B cell (primary cell): Measurements from ENCODE around the gene SLC25A29. TPM values are rescaled to one million over a fixed set of nuclear protein-coding genes. Genes with fewer than 3 reads are reported as not detected.

Experiments
- ATAC-seq: fragments of 200-7000 bp; cut with Tn5 transposase; one replicate; pipeline ENCODE4 v1.10.0; 2021; ENCODE audit warnings: low read depth, mild to moderate bottlenecking, moderate number of reproducible peaks, moderate library complexity
- CTCF ChIA-PET: fragments of 350-600 bp; sonication (Branson Sonifier 250); formaldehyde crosslinking; loops from one replicate; lab custom pipeline; 2021; ENCODE audit warnings: antibody characterized with exemption, inconsistent platforms; lab: Charles Lee
- POLR2A ChIA-PET: fragments of 350-600 bp; sonication (Branson Sonifier 250); formaldehyde crosslinking; loops from one replicate; lab custom pipeline; 2021; ENCODE audit warnings: antibody characterized with exemption; lab: Charles Lee
- DNase-seq: peaks from one replicate; pipeline ENCODE4 v3.0.0; 2013
- H2AFZ ChIP-seq: 2 replicates; pipeline ENCODE4 v1.6.1; 2012; ENCODE audit warnings: mild to moderate bottlenecking, low read depth, low read length; ENCODE audit not compliant: insufficient read depth, poor library complexity, severe bottlenecking
- H3K27ac ChIP-seq, 2 donors: 1 replicate in 1 of 2; 2 replicates in 1 of 2; pipeline ENCODE4 v1.5.1; 2012 to 2013; ENCODE audit warnings: low read length in 2 of 2, mild to moderate bottlenecking in 2 of 2, moderate library complexity in 1 of 2
- H3K27me3 ChIP-seq, 4 experiments: fragments of 200-600 bp in 1 of 4; sonication (generic) in 1 of 4; replicated peaks in 1 of 4; 1 replicate in 2 of 4; 2 replicates in 2 of 4; pipeline versions ENCODE4 v1.6.1 to v1.7.0; 2013 to 2016; ENCODE audit warnings: low read length in 3 of 4, mild to moderate bottlenecking in 2 of 4, mixed read lengths in 1 of 4, moderate library complexity in 1 of 4; ENCODE audit not compliant: insufficient read depth in 4 of 4, control insufficient read depth in 3 of 4; ENCODE audit errors: control extremely low read depth in 1 of 4
- H3K36me3 ChIP-seq, 2 experiments: replicated peaks in 1 of 2; 1 replicate in 1 of 2; 2 replicates in 1 of 2; pipeline versions ENCODE4 v1.6.1 to v1.7.1; 2013; ENCODE audit warnings: low read length in 1 of 2; ENCODE audit not compliant: insufficient read depth in 2 of 2, control insufficient read depth in 1 of 2; ENCODE audit errors: control extremely low read depth in 1 of 2, extremely low read depth in 1 of 2
- H3K4me1 ChIP-seq, 2 donors: fragments of 200-600 bp in 1 of 2; sonication (generic) in 1 of 2; 1 replicate in 1 of 2; 2 replicates in 1 of 2; pipeline versions ENCODE4 v1.5.1 to v1.6.1; 2013 to 2017; ENCODE audit warnings: low read length in 2 of 2; ENCODE audit not compliant: control insufficient read depth in 2 of 2, insufficient read depth in 2 of 2
- H3K4me2 ChIP-seq: replicated peaks from 2 replicates; pipeline ENCODE3; 2012; ENCODE audit warnings: mild to moderate bottlenecking, low read depth, low read length; ENCODE audit not compliant: poor library complexity, severe bottlenecking
- H3K4me3 ChIP-seq, 5 experiments: fragments of 200-600 bp in 1 of 5; sonication (generic) in 1 of 5; 1 replicate in 3 of 5; 2 replicates in 2 of 5; pipeline versions ENCODE4 v1.5.1 to v1.7.0; 2011 to 2016; ENCODE audit warnings: low read length in 4 of 5, mild to moderate bottlenecking in 4 of 5, low read depth in 2 of 5, control low read depth in 1 of 5, moderate library complexity in 1 of 5; ENCODE audit not compliant: insufficient read depth in 1 of 5; ENCODE audit errors: control extremely low read depth in 1 of 5, extremely low read depth in 1 of 5
- H3K79me2 ChIP-seq: fragments of 200-600 bp; sonication (generic); one replicate; pipeline ENCODE4 v1.6.0; 2016; ENCODE audit warnings: low read length; ENCODE audit not compliant: control insufficient read depth, insufficient read depth
- H3K9ac ChIP-seq: fragments of 200-600 bp; sonication (generic); 2 replicates; pipeline ENCODE4 v1.6.1; 2017; ENCODE audit warnings: mild to moderate bottlenecking, low read length, moderate library complexity
- H3K9me3 ChIP-seq, 3 donors: one replicate each; pipeline versions ENCODE4 v1.6.1 to v1.7.1; 2013; ENCODE audit warnings: low read length in 2 of 3; ENCODE audit not compliant: control insufficient read depth in 2 of 3, insufficient read depth in 1 of 3; ENCODE audit errors: control extremely low read depth in 1 of 3
- H4K20me1 ChIP-seq: 2 replicates; pipeline ENCODE4 v1.6.0; 2012; ENCODE audit warnings: mild to moderate bottlenecking, low read length; ENCODE audit not compliant: insufficient read depth, control insufficient read depth, poor library complexity, severe bottlenecking
- H3K27ac Mint-ChIP-seq: one replicate; pipeline ENCODE4 v1.8.0; 2021; ENCODE audit warnings: mixed read lengths
- H3K27me3 Mint-ChIP-seq: one replicate; pipeline ENCODE4 v1.8.0; 2021; ENCODE audit warnings: mixed read lengths
- H3K4me1 Mint-ChIP-seq: one replicate; pipeline ENCODE4 v1.8.0; 2021; ENCODE audit warnings: mixed read lengths
- H3K4me3 Mint-ChIP-seq: one replicate; pipeline ENCODE4 v1.8.0; 2021; ENCODE audit warnings: mixed read lengths
- H3K9me3 Mint-ChIP-seq: one replicate; pipeline ENCODE4 v1.8.0; 2022; ENCODE audit warnings: mixed read lengths; ENCODE audit not compliant: insufficient read depth
- EZH2 ChIP-seq: IDR thresholded peaks from 2 replicates; pipeline ENCODE4 v1.6.1; 2012; ENCODE audit warnings: borderline replicate concordance, low read depth, mild to moderate bottlenecking, moderate library complexity, low read length; ENCODE audit not compliant: insufficient read depth, poor library complexity, severe bottlenecking
- WGBS: methylation state at CpG from one replicate; pipeline ENCODE4 v1.1.5; 2013; ENCODE audit warnings: missing lambda C conversion rate; ENCODE audit not compliant: insufficient coverage; 5-methylcytosine and 5-hydroxymethylcytosine counted together
- intact Hi-C: fragments of 100-400 bp; cut with micrococcal nuclease; formaldehyde crosslinking; loops from one replicate; pipeline ENCODE4 v1.10.0; 2022
- polyA plus RNA-seq: library from polyadenylated mRNA; depleted of rRNA; stranded (reverse); fragments of >200 nt; gene quantifications from 2 replicates; pipeline ENCODE4 v1.2.3, GENCODE V29; 2012
- total RNA-seq, 2 donors: library from RNA; stranded (reverse); fragments of 120-200 nt in 1 of 2; gene quantifications; 1 replicate in 1 of 2; 2 replicates in 1 of 2; pipeline versions ENCODE4 v1.2.3 to v1.2.4, GENCODE V29; 2013 to 2022
- TF ChIP-seq, protein P1 (sequence below): fragments of 200-600 bp; IDR thresholded peaks from one replicate; pipeline ENCODE4 v1.8.0; 2022; ENCODE audit warnings: antibody characterized with exemption, mild to moderate bottlenecking

The SLC25A29 gene
- total and polyA plus RNA-seq, 2 donors (not counting 1 experiment from before 2014, with no cell fraction given) = 15.1 to 99.9 TPM

DNA sequence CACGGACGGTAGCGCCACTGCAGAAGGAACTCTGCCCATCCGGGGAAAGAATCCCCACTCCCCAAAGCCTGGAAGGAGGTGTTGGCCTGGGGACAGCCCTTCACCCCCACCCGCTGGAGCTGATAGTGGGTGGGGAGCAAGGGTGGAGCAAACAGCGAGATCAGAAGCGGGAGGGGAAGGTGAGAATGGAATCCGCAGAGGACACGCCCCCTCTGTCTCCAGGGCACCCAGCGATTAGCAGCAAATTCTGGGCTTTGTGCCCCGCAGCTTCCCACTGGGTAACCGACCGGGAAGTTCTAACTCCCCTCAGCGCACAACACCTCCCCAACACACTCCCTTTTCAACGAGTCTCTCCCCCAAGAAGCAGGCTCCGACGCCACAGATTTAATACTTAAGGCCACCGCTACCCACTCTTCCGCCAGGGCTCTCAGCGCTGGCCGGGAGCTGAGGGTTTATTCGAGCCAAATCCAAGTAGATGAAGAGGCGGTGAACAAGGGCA lies 1.4 kb downstream of the SLC25A29 start:
- peak overlapping the region; percentile 87 for H2AFZ ChIP-seq
- Mint-ChIP-seq H3K27me3 (no peaks in the 10 kb centered on the region), H3K4me1 (peaks cover 17% of the 10 kb centered on the region), H3K27ac (peak overlapping the region; percentile 83), H3K4me3 (peak overlapping the region; percentile 94), H3K9me3 (no peaks in the 10 kb centered on the region)
- no peaks in the 10 kb centered on the region for H3K9me3 ChIP-seq
- CTCF ChIA-PET = interaction anchor here (0.9 to 2.0 kb wide), 7 partner anchors 9 to 76 kb away, joined by 3 to 8 read pairs (median 3); no protein-coding TSS in a partner anchor
- POLR2A ChIA-PET = interaction anchor here (0.8 to 1.4 kb wide), 3 partner anchors 7 to 15 kb away, joined by 3 to 5 read pairs (median 4); no protein-coding TSS in a partner anchor
- TF ChIP-seq, protein P1, sequence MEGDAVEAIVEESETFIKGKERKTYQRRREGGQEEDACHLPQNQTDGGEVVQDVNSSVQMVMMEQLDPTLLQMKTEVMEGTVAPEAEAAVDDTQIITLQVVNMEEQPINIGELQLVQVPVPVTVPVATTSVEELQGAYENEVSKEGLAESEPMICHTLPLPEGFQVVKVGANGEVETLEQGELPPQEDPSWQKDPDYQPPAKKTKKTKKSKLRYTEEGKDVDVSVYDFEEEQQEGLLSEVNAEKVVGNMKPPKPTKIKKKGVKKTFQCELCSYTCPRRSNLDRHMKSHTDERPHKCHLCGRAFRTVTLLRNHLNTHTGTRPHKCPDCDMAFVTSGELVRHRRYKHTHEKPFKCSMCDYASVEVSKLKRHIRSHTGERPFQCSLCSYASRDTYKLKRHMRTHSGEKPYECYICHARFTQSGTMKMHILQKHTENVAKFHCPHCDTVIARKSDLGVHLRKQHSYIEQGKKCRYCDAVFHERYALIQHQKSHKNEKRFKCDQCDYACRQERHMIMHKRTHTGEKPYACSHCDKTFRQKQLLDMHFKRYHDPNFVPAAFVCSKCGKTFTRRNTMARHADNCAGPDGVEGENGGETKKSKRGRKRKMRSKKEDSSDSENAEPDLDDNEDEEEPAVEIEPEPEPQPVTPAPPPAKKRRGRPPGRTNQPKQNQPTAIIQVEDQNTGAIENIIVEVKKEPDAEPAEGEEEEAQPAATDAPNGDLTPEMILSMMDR = no peak
- TF ChIP-seq EZH2 = no peak
- peak overlapping the region in 4 of 5 experiments; percentile 57 to 81 (median 80) for H3K4me3 ChIP-seq
- H4K20me1 ChIP-seq = no peaks in the 10 kb centered on the region
- DNase-seq = peak; percentile 40
- peak overlapping the region in 1 of 2 donors; percentile 30 for H3K27ac ChIP-seq
- H3K36me3 ChIP-seq = no peaks in the 10 kb centered on the region
- no peak for ATAC-seq
- H3K79me2 ChIP-seq = peaks cover 16% of the 10 kb centered on the region
- WGBS = 1% methylated on average over 11 of the region's 23 CpGs
- H3K4me1 ChIP-seq = peaks cover 11 to 23% of the 10 kb centered on the region in 2 donors
- H3K27me3 ChIP-seq = peaks cover 0 to 3% (median 0%) of the 10 kb centered on the region in 4 experiments
- H3K4me2 ChIP-seq = peak overlapping the region; percentile 95
- H3K9ac ChIP-seq = peak overlapping the region; percentile 77
- intact Hi-C loops = loop anchor here (1.0 to 10.0 kb wide), 4 partner anchors 8 to 700 kb away; partner anchors contain the start of gene CCDC85C

DNA sequence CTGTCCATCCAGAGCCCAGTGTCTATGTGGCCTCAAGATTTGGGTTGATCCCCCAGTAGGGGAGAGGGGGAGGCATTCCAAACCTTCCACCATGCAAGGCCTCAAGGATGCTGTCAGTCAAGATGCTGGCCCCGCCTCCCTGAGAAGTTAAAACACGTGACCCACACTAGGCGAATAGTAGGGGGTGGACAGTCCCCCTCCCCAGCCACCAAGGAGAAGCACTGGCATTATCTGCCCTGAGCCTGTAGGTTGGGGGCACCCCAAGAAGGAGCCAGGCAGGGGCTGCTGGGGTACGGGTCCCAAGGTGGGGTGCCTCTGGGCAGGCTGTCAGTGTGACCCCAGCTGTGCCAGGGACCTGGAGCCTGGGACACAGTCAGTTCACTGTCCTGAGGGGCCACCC lies 2.3 kb downstream of the SLC25A29 start:
- ChIA-PET POLR2A (interaction anchor here (1.6 kb wide), 1 partner anchor 10 kb away, joined by 3 read pairs; no protein-coding TSS in a partner anchor), CTCF (interaction anchor here (1.1 to 2.1 kb wide), 3 partner anchors 18 to 73 kb away, joined by 4 to 11 read pairs (median 8); no protein-coding TSS in a partner anchor)
- no peaks in the 10 kb centered on the region for H3K36me3 ChIP-seq
- DNase-seq (no peak), ATAC-seq (no peak)
- H3K79me2 ChIP-seq = peaks cover 18% of the 10 kb centered on the region
- H3K4me3 Mint-ChIP-seq = peak overlapping the region; percentile 32
- H4K20me1 ChIP-seq = no peaks in the 10 kb centered on the region
- peaks cover 26% of the 10 kb centered on the region for H3K4me1 Mint-ChIP-seq
- no peaks in the 10 kb centered on the region for H3K9me3 Mint-ChIP-seq
- H3K4me2 ChIP-seq = no peak overlapping the region
- WGBS = 85% methylated on average over 1 of the region's 4 CpGs
- H3K27me3 ChIP-seq = peaks cover 0 to 3% (median 0%) of the 10 kb centered on the region in 4 experiments
- no peak for TF ChIP-seq EZH2
- TF ChIP-seq, protein P1 = no peak
- intact Hi-C loops = loop anchor here (10.0 kb wide), 1 partner anchor 699 kb away; the partner anchor contains the start of gene CCDC85C
- no peaks in the 10 kb centered on the region for H3K27me3 Mint-ChIP-seq
- peaks cover 13 to 26% of the 10 kb centered on the region in 2 donors for H3K4me1 ChIP-seq
- H2AFZ ChIP-seq = no peak overlapping the region
- no peak overlapping the region for H3K4me3 ChIP-seq
- H3K27ac Mint-ChIP-seq = no peak overlapping the region
- no peaks in the 10 kb centered on the region for H3K9me3 ChIP-seq
- H3K9ac ChIP-seq = no peak overlapping the region
- H3K27ac ChIP-seq = no peak overlapping the region
